GM12892 (cell line): ENCODE results near the gene SCIN.

ENCODE experiments used
- POLR2A ChIP-seq: IDR thresholded peaks from 2 replicates; pipeline ENCODE4 v1.6.1; 2011; ENCODE audit warnings: low read depth, low read length, control low read depth
- POLR2AphosphoS5 ChIP-seq: IDR thresholded peaks from 2 replicates; pipeline ENCODE4 v1.6.1; 2011; ENCODE audit warnings: low read depth, low read length, control low read depth
- TAF1 ChIP-seq: IDR thresholded peaks from 2 replicates; pipeline ENCODE4 v1.6.1; 2011; ENCODE audit warnings: low read depth, mild to moderate bottlenecking, control low read depth, low read length, borderline replicate concordance

GRCh38 chr7:12588259-12588904, 17.9 kb downstream of the SCIN start:
- TF ChIP-seq TAF1 (no peak), POLR2A (no peak), POLR2AphosphoS5 (no peak)
